HEK293 (cell line): ENCODE measurements around the gene FNTB.

Source experiments
- CTCF ChIA-PET: fragments of 350-600 bp; formaldehyde crosslinking; extraction: SDS; loops from one replicate; lab custom pipeline; 2021; ENCODE audit warnings: antibody characterized with exemption; lab: Yijun Ruan, JAX
- POLR2A ChIA-PET: fragments of 300-600 bp; formaldehyde crosslinking; extraction: SDS; loops from one replicate; lab custom pipeline; 2020; ENCODE audit warnings: antibody characterized with exemption, inconsistent platforms; lab: Yijun Ruan, JAX
- H3K27ac ChIP-seq: fragments of 200-500 bp; sonication (Bioruptor generic); 2 replicates; pipeline ENCODE4 v1.5.1; 2014; ENCODE audit warnings: low read depth, low read length, control low read depth, inconsistent platforms; ENCODE audit errors: extremely low read depth
- H3K36me3 ChIP-seq, 2 experiments: fragments of 200-500 bp in 1 of 2; sonication (Bioruptor generic) in 1 of 2; 1 replicate in 1 of 2; 2 replicates in 1 of 2; pipeline ENCODE4 v1.5.1; 2014 to 2017; ENCODE audit warnings: inconsistent platforms in 2 of 2, low read length in 2 of 2; ENCODE audit not compliant: control insufficient read depth in 2 of 2, insufficient read depth in 1 of 2
- H3K4me1 ChIP-seq: fragments of 200-500 bp; sonication (Bioruptor generic); 2 replicates; pipeline ENCODE4 v1.5.1; 2014; ENCODE audit warnings: mild to moderate bottlenecking, low read length, inconsistent platforms; ENCODE audit not compliant: control insufficient read depth, insufficient read depth
- H3K4me3 ChIP-seq: 2 replicates; pipeline ENCODE4 v1.5.1; 2011; ENCODE audit warnings: low read depth, mild to moderate bottlenecking, control low read depth, low read length, moderate library complexity
- H3K9me3 ChIP-seq: fragments of 200-500 bp; sonication (Bioruptor generic); 2 replicates; pipeline ENCODE4 v1.5.1; 2014; ENCODE audit warnings: low read depth, low read length, inconsistent platforms; ENCODE audit not compliant: control insufficient read depth, insufficient read depth
- EGR2 ChIP-seq: fragments of 450-650 bp; formaldehyde crosslinking; IDR thresholded peaks from 2 replicates; pipeline ENCODE4 v1.5.1; 2016; ENCODE audit warnings: low read depth, missing biosample characterization, missing genetic modification characterization
- KLF1 ChIP-seq: fragments of 450-650 bp; formaldehyde crosslinking; IDR thresholded peaks from 2 replicates; pipeline ENCODE4 v1.5.1; 2016; ENCODE audit warnings: missing biosample characterization, missing genetic modification characterization
- KLF10 ChIP-seq: fragments of 450-650 bp; IDR thresholded peaks from 2 replicates; pipeline ENCODE4 v1.5.1; 2018; ENCODE audit warnings: missing biosample characterization, mild to moderate bottlenecking, missing genetic modification characterization
- TSHZ1 ChIP-seq: fragments of 450-650 bp; formaldehyde crosslinking; IDR thresholded peaks from 2 replicates; pipeline ENCODE4 v1.5.1; 2016; ENCODE audit warnings: missing biosample characterization, missing genetic modification characterization, borderline replicate concordance
- ZBTB21 ChIP-seq: fragments of 450-650 bp; formaldehyde crosslinking; IDR thresholded peaks from 2 replicates; pipeline ENCODE4 v1.5.1; 2017; ENCODE audit warnings: missing biosample characterization, missing genetic modification characterization
- ZNF114 ChIP-seq: fragments of 450-650 bp; formaldehyde crosslinking; IDR thresholded peaks from 2 replicates; pipeline ENCODE4 v1.5.0; 2017; ENCODE audit warnings: missing biosample characterization, missing genetic modification characterization
- ZNF2 ChIP-seq: fragments of 450-650 bp; formaldehyde crosslinking; IDR thresholded peaks from 2 replicates; pipeline ENCODE4 v1.5.1; 2016; ENCODE audit warnings: missing biosample characterization, missing genetic modification characterization
- ZNF280C ChIP-seq: fragments of 450-650 bp; formaldehyde crosslinking; IDR thresholded peaks from 2 replicates; pipeline ENCODE4 v1.5.1; 2016; ENCODE audit warnings: missing biosample characterization, missing genetic modification characterization
- ZNF645 ChIP-seq: fragments of 450-650 bp; formaldehyde crosslinking; IDR thresholded peaks from 2 replicates; pipeline ENCODE4; 2016; ENCODE audit warnings: missing biosample characterization, missing genetic modification characterization
- TF ChIP-seq, protein P1 (sequence below): fragments of 450-650 bp; formaldehyde crosslinking; IDR thresholded peaks from 2 replicates; pipeline ENCODE4 v1.5.0; 2017; ENCODE audit warnings: missing biosample characterization, missing genetic modification characterization, borderline replicate concordance
- TF ChIP-seq, protein P2 (sequence below): fragments of 450-650 bp; formaldehyde crosslinking; conservative IDR thresholded peaks from 2 replicates; pipeline ENCODE4 v1.5.1; 2016; ENCODE audit warnings: low read depth, missing biosample characterization, missing genetic modification characterization

The FNTB gene

DNA sequence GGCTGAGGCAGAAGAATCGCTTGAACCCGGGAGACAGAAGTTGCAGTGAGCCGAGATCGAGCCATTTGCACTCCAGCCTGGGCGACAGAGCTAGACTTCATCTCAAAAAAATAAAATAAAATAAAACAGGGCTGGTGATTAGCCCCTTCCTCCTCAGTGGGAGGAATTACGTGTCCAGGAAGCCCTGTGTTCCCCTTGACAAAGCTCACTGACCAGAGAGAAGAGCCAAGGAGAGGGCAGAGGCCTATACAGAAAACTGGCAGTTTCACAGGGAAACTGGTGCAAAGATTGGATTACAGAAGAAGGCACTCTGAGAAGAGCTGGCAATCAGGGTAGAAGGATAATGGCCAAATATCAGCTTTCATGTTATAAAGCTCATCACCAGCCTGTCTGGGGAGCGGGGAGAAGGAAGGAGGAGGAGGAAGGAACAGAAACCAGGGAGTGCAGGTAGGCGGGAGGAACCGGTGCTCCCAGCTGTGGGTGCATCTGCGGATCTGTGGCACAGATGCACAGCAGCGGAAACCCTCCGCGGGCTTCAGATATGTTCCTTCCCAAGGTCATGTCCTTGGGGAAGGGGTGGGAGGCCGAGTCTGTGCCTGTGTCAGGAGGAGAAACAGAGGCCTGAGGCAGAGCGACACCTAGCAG, 21.2 kb upstream of the FNTB start:
- POLR2A ChIA-PET: no interaction called here
- Histone ChIP-seq H3K27ac (no peak overlapping the region), H3K9me3 (no peaks in the 10 kb centered on the region), H3K36me3 (no peaks in the 10 kb centered on the region), H3K4me3 (no peak overlapping the region), H3K4me1 (0 out of 2 replicates have a peak, but pooled peaks cover 3% of the 10 kb centered on the region)
- TF ChIP-seq, protein P1, sequence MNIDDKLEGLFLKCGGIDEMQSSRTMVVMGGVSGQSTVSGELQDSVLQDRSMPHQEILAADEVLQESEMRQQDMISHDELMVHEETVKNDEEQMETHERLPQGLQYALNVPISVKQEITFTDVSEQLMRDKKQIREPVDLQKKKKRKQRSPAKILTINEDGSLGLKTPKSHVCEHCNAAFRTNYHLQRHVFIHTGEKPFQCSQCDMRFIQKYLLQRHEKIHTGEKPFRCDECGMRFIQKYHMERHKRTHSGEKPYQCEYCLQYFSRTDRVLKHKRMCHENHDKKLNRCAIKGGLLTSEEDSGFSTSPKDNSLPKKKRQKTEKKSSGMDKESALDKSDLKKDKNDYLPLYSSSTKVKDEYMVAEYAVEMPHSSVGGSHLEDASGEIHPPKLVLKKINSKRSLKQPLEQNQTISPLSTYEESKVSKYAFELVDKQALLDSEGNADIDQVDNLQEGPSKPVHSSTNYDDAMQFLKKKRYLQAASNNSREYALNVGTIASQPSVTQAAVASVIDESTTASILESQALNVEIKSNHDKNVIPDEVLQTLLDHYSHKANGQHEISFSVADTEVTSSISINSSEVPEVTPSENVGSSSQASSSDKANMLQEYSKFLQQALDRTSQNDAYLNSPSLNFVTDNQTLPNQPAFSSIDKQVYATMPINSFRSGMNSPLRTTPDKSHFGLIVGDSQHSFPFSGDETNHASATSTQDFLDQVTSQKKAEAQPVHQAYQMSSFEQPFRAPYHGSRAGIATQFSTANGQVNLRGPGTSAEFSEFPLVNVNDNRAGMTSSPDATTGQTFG (tag by site-specific recombination): no peak
- 0 out of 2 replicates have a peak, but pooled peaks have one; percentile 13 for TF ChIP-seq EGR2 (tag by site-specific recombination)
- CTCF ChIA-PET: interaction anchor here (0.5 kb wide), 1 partner anchor 127 kb away, joined by 3 read pairs; no protein-coding TSS in a partner anchor

DNA sequence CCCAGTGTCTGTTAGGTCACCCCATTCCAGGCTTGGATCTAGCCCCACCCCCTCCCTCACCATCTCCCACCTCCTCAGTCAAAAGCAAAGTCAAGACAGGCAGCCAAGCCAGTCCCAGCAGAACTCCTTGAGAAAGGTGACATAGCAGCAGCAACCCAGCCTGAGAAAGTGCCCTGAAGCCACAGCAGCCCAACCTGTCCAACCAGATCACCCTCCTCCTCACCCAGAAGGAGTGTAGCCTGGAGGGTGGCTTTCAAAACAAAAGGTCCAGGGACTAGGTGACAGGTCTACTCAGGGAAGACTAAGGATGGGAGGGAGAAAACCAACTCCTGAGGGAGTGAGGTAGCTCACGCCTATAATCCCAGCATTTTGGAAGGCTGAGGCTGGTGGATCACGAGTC, 19.7 kb upstream of the FNTB start:
- Histone ChIP-seq H3K4me1 (peaks cover 7% of the 10 kb centered on the region; the same call in 1 of the 2 replicates), H3K4me3 (no peak overlapping the region), H3K27ac (no peak overlapping the region), H3K9me3 (no peaks in the 10 kb centered on the region), H3K36me3 (no peaks in the 10 kb centered on the region)
- ChIA-PET POLR2A (no interaction called here), CTCF (no interaction called here)
- TF ChIP-seq ZBTB21 (tag by site-specific recombination) (no peak), ZNF280C (tag by site-specific recombination) (no peak), KLF1 (tag by site-specific recombination) (no peak), ZNF2 (no peak), ZNF645 (tag by site-specific recombination) (no peak), KLF10 (tag by site-specific recombination) (no peak), TSHZ1 (tag by site-specific recombination) (no peak), ZNF114 (tag by site-specific recombination) (no peak)
- TF ChIP-seq, protein P2, sequence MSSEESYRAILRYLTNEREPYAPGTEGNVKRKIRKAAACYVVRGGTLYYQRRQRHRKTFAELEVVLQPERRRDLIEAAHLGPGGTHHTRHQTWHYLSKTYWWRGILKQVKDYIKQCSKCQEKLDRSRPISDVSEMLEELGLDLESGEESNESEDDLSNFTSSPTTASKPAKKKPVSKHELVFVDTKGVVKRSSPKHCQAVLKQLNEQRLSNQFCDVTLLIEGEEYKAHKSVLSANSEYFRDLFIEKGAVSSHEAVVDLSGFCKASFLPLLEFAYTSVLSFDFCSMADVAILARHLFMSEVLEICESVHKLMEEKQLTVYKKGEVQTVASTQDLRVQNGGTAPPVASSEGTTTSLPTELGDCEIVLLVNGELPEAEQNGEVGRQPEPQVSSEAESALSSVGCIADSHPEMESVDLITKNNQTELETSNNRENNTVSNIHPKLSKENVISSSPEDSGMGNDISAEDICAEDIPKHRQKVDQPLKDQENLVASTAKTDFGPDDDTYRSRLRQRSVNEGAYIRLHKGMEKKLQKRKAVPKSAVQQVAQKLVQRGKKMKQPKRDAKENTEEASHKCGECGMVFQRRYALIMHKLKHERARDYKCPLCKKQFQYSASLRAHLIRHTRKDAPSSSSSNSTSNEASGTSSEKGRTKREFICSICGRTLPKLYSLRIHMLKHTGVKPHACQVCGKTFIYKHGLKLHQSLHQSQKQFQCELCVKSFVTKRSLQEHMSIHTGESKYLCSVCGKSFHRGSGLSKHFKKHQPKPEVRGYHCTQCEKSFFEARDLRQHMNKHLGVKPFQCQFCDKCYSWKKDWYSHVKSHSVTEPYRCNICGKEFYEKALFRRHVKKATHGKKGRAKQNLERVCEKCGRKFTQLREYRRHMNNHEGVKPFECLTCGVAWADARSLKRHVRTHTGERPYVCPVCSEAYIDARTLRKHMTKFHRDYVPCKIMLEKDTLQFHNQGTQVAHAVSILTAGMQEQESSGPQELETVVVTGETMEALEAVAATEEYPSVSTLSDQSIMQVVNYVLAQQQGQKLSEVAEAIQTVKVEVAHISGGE (tag by site-specific recombination): no peak
